NCI-H1694 (cell line): ENCODE measurements around the gene GIGYF1.
"Not testable (repeated sequence)": the region's sequence is repeated elsewhere in the genome, so short reads cannot be mapped to it uniquely, and the experiment has no call there.

Source experiments
- DNase-seq: peaks from one replicate; lab custom pipeline; 2025; lab: John Stamatoyannopoulos, UW

Gene GIGYF1

GRCh38 chr7:100706672-100707311 is 12.7 kb upstream of the GIGYF1 start:
- no peak for DNase-seq

- DNase-seq: peak; percentile 97
Measured at GRCh38 chr7:100705753-100706671, 12.0 kb upstream of the GIGYF1 start, which contains the start of gene POP7. Gene POP7, plus strand, starts transcription at chr7:100706121. Its CDS starts 710 bp downstream, at chr7:100706831.

GRCh38 chr7:100705320-100705752 is 11.3 kb upstream of the GIGYF1 start:
- peak; percentile 30 for DNase-seq

- not testable (repeated sequence) for DNase-seq
Measured at GRCh38 chr7:100701089-100701488, 7.0 kb upstream of the GIGYF1 start.

- no peak for DNase-seq
Measured at GRCh38 chr7:100699018-100699417, 5.0 kb upstream of the GIGYF1 start.

- no peak for DNase-seq
Measured at GRCh38 chr7:100696123-100696521, 2.1 kb upstream of the GIGYF1 start.

- DNase-seq: no peak
Measured at GRCh38 chr7:100693312-100694097, 545 bp downstream of the GIGYF1 start.

- no peak for DNase-seq
Measured at GRCh38 chr7:100692578-100692961, 1.5 kb downstream of the GIGYF1 start.

- peak; percentile 73 for DNase-seq
Measured at GRCh38 chr7:100691676-100692577, 2.1 kb downstream of the GIGYF1 start.

GRCh38 chr7:100689230-100690135 is 4.6 kb downstream of the GIGYF1 start:
- no peak for DNase-seq

GRCh38 chr7:100688326-100688860 is 5.7 kb downstream of the GIGYF1 start:
- DNase-seq: no peak

GRCh38 chr7:100687751-100688300 is 6.2 kb downstream of the GIGYF1 start:
- no peak for DNase-seq

- no peak for DNase-seq
Measured at GRCh38 chr7:100687261-100687660, 6.8 kb downstream of the GIGYF1 start.

- no peak for DNase-seq
Measured at GRCh38 chr7:100686822-100687211, 7.2 kb downstream of the GIGYF1 start.

- no peak for DNase-seq
Measured at GRCh38 chr7:100686201-100686821, 7.7 kb downstream of the GIGYF1 start.

GRCh38 chr7:100685631-100686145 is 8.4 kb downstream of the GIGYF1 start:
- no peak for DNase-seq

GRCh38 chr7:100685049-100685605 is 8.9 kb downstream of the GIGYF1 start:
- DNase-seq: no peak

- no peak for DNase-seq
Measured at GRCh38 chr7:100684534-100685042, 9.5 kb downstream of the GIGYF1 start.
